PC-3 (cell line): ENCODE data around the gene CACNA1B.

ENCODE experiments used
- CTCF ChIP-seq: fragments of 300-600 bp; sonication (generic); conservative IDR thresholded peaks from 2 replicates; pipeline ENCODE4 v1.5.1; 2017; ENCODE audit warnings: antibody characterized with exemption, low read depth, mild to moderate bottlenecking, low read length
- EZH2phosphoT487 ChIP-seq: fragments of 300-600 bp; sonication (generic); IDR thresholded peaks from 2 replicates; pipeline ENCODE4 v1.6.1; 2018; ENCODE audit warnings: mild to moderate bottlenecking, antibody characterized with exemption, low read length, borderline replicate concordance

- TF ChIP-seq CTCF (no peak), EZH2phosphoT487 (no peak)
These were observed 23.2 kb downstream of the CACNA1B start for GRCh38 chr9:137900584-137901310.
